SU-DHL-6 (cell line): ENCODE results near the gene COCH.

Source experiments
- CTCF ChIP-seq: fragments of 200-600 bp; sonication (generic); IDR thresholded peaks from one replicate; pipeline ENCODE4 v1.5.1; 2017; ENCODE audit warnings: antibody characterized with exemption, mild to moderate bottlenecking, low read length, moderate library complexity; ENCODE audit not compliant: insufficient read depth, poor library complexity, severe bottlenecking
- EZH2phosphoT487 ChIP-seq: fragments of 200-600 bp; sonication (generic), shearing (Covaris generic); conservative IDR thresholded peaks from 2 replicates; pipeline ENCODE4 v1.6.1; 2018; ENCODE audit warnings: mild to moderate bottlenecking, antibody characterized with exemption, low read length, moderate library complexity, mixed read lengths

DNA sequence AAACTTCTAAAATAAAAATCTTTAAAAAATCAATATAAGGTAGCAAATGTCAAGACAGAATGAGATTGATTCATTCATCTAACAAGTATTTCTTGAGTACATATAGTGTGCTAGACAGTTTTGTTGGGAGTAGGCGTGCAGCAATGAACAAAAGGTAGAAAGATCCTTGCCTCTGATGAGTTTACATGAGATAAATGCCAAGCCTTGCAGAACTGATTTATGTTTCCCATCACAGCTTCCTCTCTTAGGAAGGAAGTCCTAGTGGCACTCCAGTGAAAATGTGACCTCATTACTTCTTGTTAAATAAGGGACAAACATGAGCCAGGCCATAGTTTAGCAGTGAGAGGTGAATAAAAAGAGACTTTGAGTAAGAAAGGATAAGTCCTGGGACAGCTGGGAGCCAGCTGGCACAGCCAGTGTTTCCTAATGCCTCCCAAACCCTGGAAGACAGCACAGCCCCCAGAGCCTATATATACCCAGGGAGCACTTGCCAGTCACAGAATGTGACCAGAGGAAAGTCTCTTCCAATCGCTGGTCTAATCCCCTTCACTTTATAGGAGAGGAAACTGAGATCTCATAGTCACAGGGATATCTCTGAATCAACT lies 4.7 kb upstream of the COCH start:
- TF ChIP-seq CTCF: no peak
- TF ChIP-seq EZH2phosphoT487: no peak
